HG03135 (cell line): ENCODE data around the gene ABCG4.
"Not testable (repeated sequence)": the region's sequence is repeated elsewhere in the genome, so short reads cannot be mapped to it uniquely, and the experiment has no call there.

ENCODE experiments used
- ATAC-seq: cut with Tn5 transposase; IDR thresholded peaks from one replicate; pipeline ENCODE4 v1.9.1; 2021; ENCODE audit warnings: mild to moderate bottlenecking, moderate library complexity; ENCODE audit not compliant: unreplicated experiment

ABCG4 gene

GRCh38 chr11:119180729-119181676 is 32.2 kb downstream of the ABCG4 start:
- ATAC-seq: no peak

GRCh38 chr11:119181677-119182412 is 33.0 kb downstream of the ABCG4 start:
- ATAC-seq: no peak

- ATAC-seq: not testable (repeated sequence)
Observed at GRCh38 chr11:119184399-119184798, 35.5 kb downstream of the ABCG4 start.

- ATAC-seq: no peak
Observed at GRCh38 chr11:119185981-119186634, 37.3 kb downstream of the ABCG4 start.

- ATAC-seq: no peak
Observed at GRCh38 chr11:119187123-119187892, 38.5 kb downstream of the ABCG4 start.

- ATAC-seq: no peak
Observed at GRCh38 chr11:119188067-119188466, 39.2 kb downstream of the ABCG4 start.

- no peak for ATAC-seq
Observed at GRCh38 chr11:119188887-119189286, 40.0 kb downstream of the ABCG4 start.

- ATAC-seq: no peak
Observed at GRCh38 chr11:119189393-119189792, 40.5 kb downstream of the ABCG4 start.

GRCh38 chr11:119190531-119190930 is 41.7 kb downstream of the ABCG4 start:
- ATAC-seq: no peak

- ATAC-seq: not testable (repeated sequence)
Observed at GRCh38 chr11:119191265-119191664, 42.4 kb downstream of the ABCG4 start.

- no peak for ATAC-seq
Observed at GRCh38 chr11:119192111-119192510, 43.3 kb downstream of the ABCG4 start.

- ATAC-seq: no peak
Observed at GRCh38 chr11:119193001-119193400, 44.1 kb downstream of the ABCG4 start.

- no peak for ATAC-seq
Observed at GRCh38 chr11:119193626-119194025, 44.8 kb downstream of the ABCG4 start.

- ATAC-seq: no peak
Observed at GRCh38 chr11:119194811-119195440, 46.1 kb downstream of the ABCG4 start.

- no peak for ATAC-seq
Observed at GRCh38 chr11:119195680-119196079, 46.8 kb downstream of the ABCG4 start.

GRCh38 chr11:119196833-119197483 is 48.1 kb downstream of the ABCG4 start:
- ATAC-seq: no peak

GRCh38 chr11:119198925-119199324 is 50.1 kb downstream of the ABCG4 start:
- ATAC-seq: no peak

- not testable (repeated sequence) for ATAC-seq
Observed at GRCh38 chr11:119201236-119201635, 52.4 kb downstream of the ABCG4 start.

GRCh38 chr11:119202554-119202953 is 53.7 kb downstream of the ABCG4 start:
- ATAC-seq: no peak

- no peak for ATAC-seq
Observed at GRCh38 chr11:119204066-119204465, 55.2 kb downstream of the ABCG4 start.
